Effector memory CD8-positive, alpha-beta T cell (primary cell): ENCODE results near the gene CDC42SE2.

Experiments
- ATAC-seq: fragments of 150-1000 bp; cut with Tn5 transposase; replicated peaks from 2 replicates; pipeline ENCODE4 v1.10.0; 2021; ENCODE audit warnings: mild to moderate bottlenecking, moderate library complexity
- DNase-seq, 3 experiments: peaks; one replicate each; pipeline ENCODE4 v3.0.0; 2021
- H3K27ac Mint-ChIP-seq, 2 donors: one replicate each; pipeline ENCODE4 v1.8.0; 2022; ENCODE audit warnings: mild to moderate bottlenecking in 2 of 2, mixed read lengths in 2 of 2, moderate library complexity in 2 of 2
- H3K27me3 Mint-ChIP-seq, 2 donors: one replicate each; pipeline ENCODE4 v1.8.0; 2022; ENCODE audit warnings: mixed read lengths in 2 of 2
- H3K36me3 Mint-ChIP-seq: one replicate; pipeline ENCODE4 v1.8.0; 2022; ENCODE audit warnings: mild to moderate bottlenecking, moderate library complexity, mixed read lengths; ENCODE audit not compliant: insufficient read depth
- H3K4me1 Mint-ChIP-seq, 2 donors: one replicate each; pipeline ENCODE4 v1.8.0; 2022; ENCODE audit warnings: low read depth in 2 of 2, mixed read lengths in 2 of 2
- H3K4me3 Mint-ChIP-seq, 2 donors: one replicate each; pipeline ENCODE4 v1.8.0; 2022; ENCODE audit warnings: mild to moderate bottlenecking in 2 of 2, mixed read lengths in 2 of 2, moderate library complexity in 2 of 2
- H3K9me3 Mint-ChIP-seq, 2 donors: one replicate each; pipeline ENCODE4 v1.8.0; 2022; ENCODE audit warnings: mixed read lengths in 2 of 2

CDC42SE2 gene

DNA sequence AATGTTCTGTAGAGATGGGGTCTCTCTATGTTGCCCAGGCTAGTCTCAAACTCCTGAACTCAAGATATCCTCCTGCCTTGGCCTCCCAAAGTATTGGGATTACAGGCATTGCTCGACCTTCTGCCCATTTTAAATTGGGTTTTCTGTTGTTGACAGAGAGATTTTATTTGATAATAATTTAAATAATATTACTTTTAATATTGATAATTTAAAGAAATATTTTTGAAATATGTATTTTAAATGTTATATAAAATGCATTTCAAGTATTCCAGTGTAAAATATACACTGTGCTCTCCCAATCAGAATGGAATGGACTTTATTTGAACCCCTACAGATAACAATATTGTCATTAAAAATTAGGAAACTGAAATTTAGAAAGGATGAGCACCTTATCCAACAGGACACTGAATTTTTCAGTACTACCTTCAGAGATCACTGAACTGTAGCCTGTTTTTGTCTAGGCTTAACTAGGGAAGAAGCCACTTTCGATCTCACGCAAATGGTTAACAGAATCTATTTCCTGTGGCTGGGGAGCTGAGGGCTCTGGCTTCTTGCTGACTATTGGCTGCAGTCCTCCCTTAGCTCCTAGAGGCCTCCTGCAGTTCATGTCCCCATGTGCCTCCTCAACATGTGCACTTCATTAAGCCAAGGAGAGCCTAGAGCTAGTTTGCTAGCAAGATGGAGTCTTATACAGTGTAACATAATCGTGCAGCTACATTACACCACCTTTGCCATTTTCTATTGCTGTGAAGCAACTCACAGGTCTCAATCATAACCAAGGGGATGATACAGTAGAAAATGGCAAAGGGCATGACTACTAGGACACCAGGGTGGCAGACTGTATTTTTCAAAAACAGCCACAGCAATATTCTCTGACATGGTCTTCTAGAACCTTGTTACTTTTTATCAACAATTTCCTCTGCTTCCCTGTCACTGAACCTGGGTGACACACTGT, 150.0 kb downstream of the CDC42SE2 start:
- DNase-seq: peak in 2 of 3 experiments; percentile 6 to 15
- Mint-ChIP-seq H3K4me3 (peak overlapping the region; percentile 50 to 53), H3K27me3 (no peaks in the 10 kb centered on the region), H3K9me3 (no peaks in the 10 kb centered on the region), H3K4me1 (peaks cover 19 to 35% of the 10 kb centered on the region in 2 donors), H3K36me3 (peaks cover 7% of the 10 kb centered on the region), H3K27ac (peak overlapping the region; percentile 87 to 93)
- ATAC-seq: peak; percentile 57

GRCh38 chr5:131416729-131417128, 152.9 kb downstream of the CDC42SE2 start:
- Mint-ChIP-seq H3K36me3 (peaks cover 19% of the 10 kb centered on the region), H3K4me3 (peak overlapping the region; percentile 29 to 36), H3K4me1 (peaks cover 19 to 35% of the 10 kb centered on the region in 2 donors), H3K27ac (peak overlapping the region; percentile 88 to 93), H3K9me3 (no peaks in the 10 kb centered on the region), H3K27me3 (no peaks in the 10 kb centered on the region)
- ATAC-seq (no peak), DNase-seq (no peak)

DNA sequence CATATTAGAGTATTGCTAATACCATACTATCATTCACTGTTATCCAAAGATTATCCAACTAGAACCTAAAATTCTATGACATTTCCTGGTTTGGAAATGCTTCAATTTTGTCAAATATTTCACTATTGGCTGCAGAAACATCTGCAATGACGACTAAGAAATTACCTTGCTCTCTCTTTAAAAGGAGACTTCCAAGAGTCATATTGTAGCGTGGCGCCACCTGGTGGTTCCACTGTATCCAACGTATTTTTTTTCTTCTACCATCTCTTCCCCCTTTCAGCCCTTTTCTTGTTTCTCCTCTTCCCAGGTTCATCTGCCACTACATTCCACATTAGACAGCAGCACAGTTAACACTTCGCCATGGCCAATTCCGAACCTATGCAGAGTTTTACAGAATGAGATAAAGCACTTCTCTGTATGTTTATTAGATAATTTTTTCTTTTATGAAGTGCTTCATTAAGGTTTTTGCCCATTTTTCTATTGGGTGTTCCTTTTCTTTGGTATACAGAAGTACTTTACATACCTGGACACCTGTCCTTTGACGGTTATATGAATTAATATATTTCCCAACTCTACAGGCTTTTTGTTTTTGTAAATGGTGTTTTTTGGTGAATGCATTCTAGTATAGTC, 153.5 kb downstream of the CDC42SE2 start:
- peak; percentile 73 for ATAC-seq
- peaks cover 20% of the 10 kb centered on the region for H3K36me3 Mint-ChIP-seq
- no peaks in the 10 kb centered on the region for H3K27me3 Mint-ChIP-seq
- no peaks in the 10 kb centered on the region for H3K9me3 Mint-ChIP-seq
- peaks cover 19 to 35% of the 10 kb centered on the region in 2 donors for H3K4me1 Mint-ChIP-seq
- H3K27ac Mint-ChIP-seq: peak overlapping the region; percentile 88 to 93
- peak; percentile 77 to 82 (median 82) for DNase-seq
- peak overlapping the region; percentile 29 to 36 for H3K4me3 Mint-ChIP-seq

DNA sequence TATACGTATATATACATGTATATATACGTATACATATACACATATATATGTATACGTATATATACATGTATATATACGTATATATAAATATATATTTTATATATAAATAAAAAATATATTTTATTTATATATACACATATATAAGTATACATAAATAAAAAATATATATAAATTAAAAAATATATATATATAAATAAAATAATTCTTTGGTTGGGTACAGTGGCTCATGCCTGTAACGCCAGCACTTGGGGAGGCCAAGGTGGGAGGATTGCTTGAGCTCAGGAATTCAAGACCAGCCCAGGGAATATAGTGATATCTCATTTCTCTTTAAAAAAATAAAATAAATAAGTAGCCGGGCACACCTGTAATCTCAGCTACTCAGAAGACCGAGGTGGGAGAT, 155.0 kb downstream of the CDC42SE2 start:
- no peaks in the 10 kb centered on the region for H3K27me3 Mint-ChIP-seq
- no peak overlapping the region for H3K4me3 Mint-ChIP-seq
- H3K9me3 Mint-ChIP-seq: no peaks in the 10 kb centered on the region
- peaks cover 14 to 33% of the 10 kb centered on the region in 2 donors for H3K4me1 Mint-ChIP-seq
- no peak for ATAC-seq
- DNase-seq: no peak
- no peak overlapping the region for H3K27ac Mint-ChIP-seq
- peaks cover 23% of the 10 kb centered on the region for H3K36me3 Mint-ChIP-seq

DNA sequence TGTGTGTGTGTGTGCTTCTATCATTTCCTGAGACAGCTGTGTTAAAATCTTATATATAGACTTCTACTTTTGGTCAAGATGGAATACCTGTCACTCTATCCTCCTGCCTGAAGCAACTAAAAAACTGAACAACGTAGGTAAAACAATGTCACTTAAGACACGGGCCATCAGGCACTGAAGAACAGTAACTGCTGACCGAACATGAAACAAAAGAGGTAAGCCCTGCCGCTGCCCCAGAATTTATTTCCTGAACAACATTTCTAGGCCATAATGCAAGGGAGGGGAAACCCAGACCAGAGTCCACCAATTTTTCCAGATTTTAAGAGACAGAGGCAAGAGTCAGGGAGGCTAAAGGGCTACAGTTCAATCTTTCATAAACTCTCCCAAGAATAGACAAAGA, 156.0 kb downstream of the CDC42SE2 start:
- DNase-seq (no peak), ATAC-seq (no peak)
- H3K4me1 Mint-ChIP-seq: peaks cover 8 to 25% of the 10 kb centered on the region in 2 donors
- no peaks in the 10 kb centered on the region for H3K27me3 Mint-ChIP-seq
- H3K27ac Mint-ChIP-seq: peak overlapping the region; percentile 71 to 77
- H3K9me3 Mint-ChIP-seq: no peaks in the 10 kb centered on the region
- H3K4me3 Mint-ChIP-seq: no peak overlapping the region
- H3K36me3 Mint-ChIP-seq: peaks cover 24% of the 10 kb centered on the region

DNA sequence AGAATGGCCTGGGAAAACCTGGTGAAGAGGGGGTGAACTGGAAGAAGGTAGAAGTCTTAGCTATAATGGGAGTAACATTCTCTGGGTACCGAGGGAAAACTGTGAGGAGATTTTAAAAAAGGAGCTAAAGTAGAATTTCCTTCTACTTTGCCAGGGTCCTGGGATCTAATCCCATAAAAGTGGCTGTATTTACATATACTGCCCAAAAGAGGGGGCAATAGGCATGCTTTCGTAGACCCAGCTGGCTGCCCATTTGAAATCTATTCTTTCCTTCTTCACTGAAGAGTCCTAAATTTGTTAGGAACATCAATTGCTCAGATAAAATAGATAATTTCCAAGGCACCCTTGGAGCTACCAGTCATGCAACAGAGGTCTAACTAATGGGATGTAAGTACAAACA, 159.2 kb downstream of the CDC42SE2 start:
- ATAC-seq: no peak
- Mint-ChIP-seq H3K27me3 (no peaks in the 10 kb centered on the region), H3K4me3 (no peak overlapping the region), H3K4me1 (peaks cover 0 to 4% of the 10 kb centered on the region in 2 donors), H3K36me3 (peaks cover 53% of the 10 kb centered on the region), H3K27ac (peak overlapping the region in 1 of 2 donors; percentile 65), H3K9me3 (no peaks in the 10 kb centered on the region)
- DNase-seq: no peak

GRCh38 chr5:131426011-131426410, 162.2 kb downstream of the CDC42SE2 start:
- Mint-ChIP-seq H3K27ac (peak overlapping the region in 1 of 2 donors; percentile 69), H3K4me3 (no peak overlapping the region), H3K27me3 (no peaks in the 10 kb centered on the region), H3K4me1 (peaks cover 3 to 4% of the 10 kb centered on the region in 2 donors), H3K36me3 (peaks cover 76% of the 10 kb centered on the region), H3K9me3 (no peaks in the 10 kb centered on the region)
- ATAC-seq: no peak
- DNase-seq: no peak

DNA sequence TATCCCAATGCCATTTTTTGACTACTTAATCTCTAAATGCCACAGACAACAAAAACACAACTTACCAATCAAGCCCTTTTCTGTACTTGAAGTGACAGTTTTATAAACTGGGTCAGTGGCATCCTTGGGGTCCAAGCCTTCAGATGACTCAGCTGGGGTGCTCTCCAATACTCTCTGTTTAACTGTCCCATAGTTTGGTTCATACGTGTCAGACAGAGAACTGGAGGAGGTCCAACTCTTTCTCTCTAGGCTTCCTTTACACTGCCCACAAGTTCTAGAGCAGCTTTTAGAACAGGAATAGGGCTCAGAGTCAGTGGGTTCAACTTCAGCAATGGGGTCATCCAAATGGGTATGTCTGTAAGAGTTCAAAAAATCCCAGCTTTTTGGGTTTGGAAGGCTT, 166.9 kb downstream of the CDC42SE2 start:
- DNase-seq (no peak), ATAC-seq (no peak)
- Mint-ChIP-seq H3K4me3 (no peak overlapping the region), H3K27ac (no peak overlapping the region), H3K27me3 (no peaks in the 10 kb centered on the region), H3K9me3 (no peaks in the 10 kb centered on the region), H3K36me3 (peaks cover 89% of the 10 kb centered on the region), H3K4me1 (peaks cover 3% of the 10 kb centered on the region in 2 donors)

- no peak overlapping the region for H3K27ac Mint-ChIP-seq
- no peaks in the 10 kb centered on the region for H3K9me3 Mint-ChIP-seq
- no peak overlapping the region for H3K4me3 Mint-ChIP-seq
- no peaks in the 10 kb centered on the region for H3K27me3 Mint-ChIP-seq
- no peak for DNase-seq
- peaks cover 3 to 7% of the 10 kb centered on the region in 2 donors for H3K4me1 Mint-ChIP-seq
- peaks cover 87% of the 10 kb centered on the region for H3K36me3 Mint-ChIP-seq
- ATAC-seq: no peak
Measured at GRCh38 chr5:131431794-131432193, 167.9 kb downstream of the CDC42SE2 start.

- Mint-ChIP-seq H3K9me3 (no peaks in the 10 kb centered on the region), H3K36me3 (peaks cover 87% of the 10 kb centered on the region), H3K4me1 (peaks cover 0 to 10% of the 10 kb centered on the region in 2 donors), H3K27ac (peak overlapping the region; percentile 19 to 20), H3K27me3 (no peaks in the 10 kb centered on the region), H3K4me3 (no peak overlapping the region)
- DNase-seq (no peak), ATAC-seq (no peak)
Measured at GRCh38 chr5:131433109-131433508, 169.3 kb downstream of the CDC42SE2 start.

DNA sequence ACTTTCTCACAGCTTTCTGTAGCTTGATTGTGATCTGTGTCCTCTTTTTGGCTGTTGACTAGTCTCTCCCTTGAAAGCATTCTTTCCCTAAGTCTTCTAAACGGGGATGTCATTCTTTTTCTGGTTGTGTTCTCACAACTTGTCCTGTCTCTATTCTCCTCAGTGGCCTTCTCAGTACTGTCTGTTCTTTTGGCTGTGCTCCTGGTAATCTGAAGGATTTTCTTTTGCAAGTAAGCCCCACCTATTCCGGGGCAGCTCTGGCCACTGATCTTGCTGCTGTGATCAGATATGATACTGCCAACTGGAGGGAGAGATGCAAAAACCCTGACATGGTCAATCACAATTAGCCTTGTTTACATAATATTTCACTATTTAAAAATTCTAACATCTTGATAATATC, 172.2 kb downstream of the CDC42SE2 start:
- Mint-ChIP-seq H3K4me1 (peaks cover 0 to 7% of the 10 kb centered on the region in 2 donors), H3K36me3 (peaks cover 85% of the 10 kb centered on the region), H3K4me3 (no peak overlapping the region), H3K27me3 (no peaks in the 10 kb centered on the region), H3K27ac (peak overlapping the region; percentile 4 to 46), H3K9me3 (no peaks in the 10 kb centered on the region)
- DNase-seq (no peak), ATAC-seq (no peak)

GRCh38 chr5:131441184-131441583, 177.3 kb downstream of the CDC42SE2 start:
- no peak overlapping the region for H3K4me3 Mint-ChIP-seq
- peaks cover 0 to 9% of the 10 kb centered on the region in 2 donors for H3K4me1 Mint-ChIP-seq
- ATAC-seq (no peak), DNase-seq (no peak)
- no peaks in the 10 kb centered on the region for H3K27me3 Mint-ChIP-seq
- peak overlapping the region; percentile 0 to 31 for H3K27ac Mint-ChIP-seq
- no peaks in the 10 kb centered on the region for H3K9me3 Mint-ChIP-seq
- H3K36me3 Mint-ChIP-seq: peaks cover 83% of the 10 kb centered on the region
